SK-N-SH treated with all-trans-retinoic acid at 6 μM for 48 hours (cell line): Measurements from ENCODE around the gene ATP5F1D.

Experiments used
- ATAC-seq: fragments of 200-7000 bp; cut with Tn5 transposase; 3 replicates; pipeline ENCODE4 v1.9.1; 2020; ENCODE audit warnings: mild to moderate bottlenecking, moderate library complexity
- ARNTL ChIP-seq: fragments of 450-650 bp; formaldehyde crosslinking; IDR thresholded peaks from 2 replicates; pipeline ENCODE4 v1.5.0; 2020; ENCODE audit warnings: low read depth, mild to moderate bottlenecking, moderate library complexity, borderline replicate concordance
- BACH2 ChIP-seq: fragments of 250-450 bp; sonication (Bioruptor Pico); IDR thresholded peaks from 2 replicates; pipeline ENCODE4 v1.9.0; 2021; ENCODE audit warnings: mild to moderate bottlenecking, borderline replicate concordance
- CREB5 ChIP-seq: fragments of 250-450 bp; sonication (Bioruptor Pico); IDR thresholded peaks from 2 replicates; pipeline ENCODE4 v1.5.1; 2020; ENCODE audit warnings: low read depth, mild to moderate bottlenecking, moderate library complexity
- CSDC2 ChIP-seq: fragments of 250-450 bp; sonication (Bioruptor Pico); IDR thresholded peaks from 2 replicates; pipeline ENCODE4 v1.5.0; 2020; ENCODE audit warnings: mild to moderate bottlenecking, moderate library complexity
- CSRNP3 ChIP-seq: fragments of 250-450 bp; sonication (Bioruptor Pico); IDR thresholded peaks from 2 replicates; pipeline ENCODE4 v1.5.1; 2021; ENCODE audit warnings: mild to moderate bottlenecking, moderate library complexity
- GLIS3 ChIP-seq: fragments of 250-450 bp; sonication (Bioruptor Pico); IDR thresholded peaks from 2 replicates; pipeline ENCODE4 v1.5.0; 2020; ENCODE audit warnings: mild to moderate bottlenecking, moderate library complexity
- ISL1 ChIP-seq: fragments of 250-450 bp; sonication (Bioruptor Pico); IDR thresholded peaks from 2 replicates; pipeline ENCODE4 v2.1.2; 2022; ENCODE audit warnings: mild to moderate bottlenecking, moderate library complexity
- POU6F1 ChIP-seq: fragments of 250-450 bp; sonication (Bioruptor Pico); IDR thresholded peaks from 2 replicates; pipeline ENCODE4 v1.8.0; 2021; ENCODE audit warnings: low read depth, mild to moderate bottlenecking, moderate library complexity, borderline replicate concordance
- RARB ChIP-seq: fragments of 250-450 bp; sonication (Bioruptor Pico); IDR thresholded peaks from 2 replicates; pipeline ENCODE4 v1.8.0; 2021; ENCODE audit warnings: mild to moderate bottlenecking, moderate library complexity
- SNAI2 ChIP-seq: fragments of 250-450 bp; sonication (Bioruptor Pico); IDR thresholded peaks from 2 replicates; pipeline ENCODE4 v1.5.0; 2020; ENCODE audit warnings: mild to moderate bottlenecking, moderate library complexity
- TCF4 ChIP-seq: fragments of 250-450 bp; sonication (Bioruptor Pico); IDR thresholded peaks from 2 replicates; pipeline ENCODE4 v1.8.0; 2021; ENCODE audit warnings: mild to moderate bottlenecking, moderate library complexity, borderline replicate concordance
- TOX ChIP-seq: fragments of 250-450 bp; sonication (Bioruptor Pico); IDR thresholded peaks from 2 replicates; pipeline ENCODE4 v1.8.0; 2021; ENCODE audit warnings: mild to moderate bottlenecking, moderate library complexity, borderline replicate concordance
- TSHZ2 ChIP-seq: fragments of 250-450 bp; sonication (Bioruptor Pico); IDR thresholded peaks from 2 replicates; pipeline ENCODE4 v1.5.0; 2020; ENCODE audit warnings: mild to moderate bottlenecking, moderate library complexity
- ZFP3 ChIP-seq: fragments of 250-450 bp; sonication (Bioruptor Pico); IDR thresholded peaks from 2 replicates; pipeline ENCODE4 v1.5.0; 2020; ENCODE audit warnings: mild to moderate bottlenecking, moderate library complexity
- ZFP30 ChIP-seq: fragments of 450-650 bp; formaldehyde crosslinking; IDR thresholded peaks from 2 replicates; pipeline ENCODE4 v1.5.0; 2022; ENCODE audit warnings: mild to moderate bottlenecking, moderate library complexity
- ZNF565 ChIP-seq: fragments of 450-650 bp; formaldehyde crosslinking; conservative IDR thresholded peaks from 2 replicates; pipeline ENCODE4 v1.5.0; 2020; ENCODE audit warnings: low read depth, mild to moderate bottlenecking, moderate library complexity
- ZNF70 ChIP-seq: fragments of 450-650 bp; formaldehyde crosslinking; IDR thresholded peaks from 2 replicates; pipeline ENCODE4 v1.5.0; 2020; ENCODE audit warnings: mild to moderate bottlenecking, moderate library complexity
- ZNF8 ChIP-seq: fragments of 450-650 bp; formaldehyde crosslinking; IDR thresholded peaks from 2 replicates; pipeline ENCODE4 v1.5.0; 2020; ENCODE audit warnings: mild to moderate bottlenecking, moderate library complexity
- TF ChIP-seq, protein P1 (sequence below): fragments of 250-450 bp; sonication (Bioruptor Pico); IDR thresholded peaks from 2 replicates; pipeline ENCODE4 v1.8.0; 2020; ENCODE audit warnings: mild to moderate bottlenecking, moderate library complexity, borderline replicate concordance

The ATP5F1D gene

DNA sequence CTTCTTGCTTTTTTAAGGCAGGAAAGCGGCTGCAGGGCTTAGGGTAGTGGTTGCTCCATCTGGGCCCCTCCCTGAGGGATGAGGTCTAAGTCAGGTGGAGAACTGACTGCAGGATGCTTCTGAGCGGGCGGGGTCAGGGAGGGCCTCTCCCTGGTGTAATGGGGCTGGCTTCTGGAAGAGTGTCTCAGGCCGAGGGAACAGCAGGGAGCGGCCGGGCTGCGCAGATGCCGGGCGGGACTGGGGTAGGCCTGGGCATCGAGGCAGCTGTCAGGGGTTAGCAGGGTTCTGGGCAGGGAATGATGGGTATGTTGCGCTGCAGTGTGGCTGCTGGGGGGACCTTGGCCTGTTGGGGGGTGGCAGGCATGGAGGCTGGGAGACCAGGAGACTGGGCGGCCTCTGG, 36.5 kb downstream of the ATP5F1D start:
- TF ChIP-seq TOX (no peak), TCF4 (CRISPR knock-in tag) (no peak), ZNF70 (CRISPR knock-in tag) (no peak), ARNTL (no peak), CSDC2 (no peak), POU6F1 (no peak), RARB (CRISPR knock-in tag) (no peak), GLIS3 (no peak), BACH2 (CRISPR knock-in tag) (no peak), ZFP3 (no peak)
- no peak for ATAC-seq

- TF ChIP-seq BACH2 (CRISPR knock-in tag) (no peak), ISL1 (CRISPR knock-in tag) (no peak), ZNF8 (no peak), ZFP3 (peak; percentile 99), ZFP30 (no peak), CREB5 (no peak)
- TF ChIP-seq, all 23 proteins: peak for 1
- ATAC-seq, result no peak
Observed at GRCh38 chr19:1278713-1279660, 37.4 kb downstream of the ATP5F1D start.

- peak; percentile 64 for ATAC-seq
- TF ChIP-seq TOX (no peak), SNAI2 (CRISPR knock-in tag) (no peak), ZFP30 (no peak), GLIS3 (no peak), ZFP3 (no peak), POU6F1 (no peak), ZNF565 (CRISPR knock-in tag) (no peak), ZNF70 (CRISPR knock-in tag) (no peak), CSRNP3 (CRISPR knock-in tag) (no peak)
- TF ChIP-seq, protein P1, sequence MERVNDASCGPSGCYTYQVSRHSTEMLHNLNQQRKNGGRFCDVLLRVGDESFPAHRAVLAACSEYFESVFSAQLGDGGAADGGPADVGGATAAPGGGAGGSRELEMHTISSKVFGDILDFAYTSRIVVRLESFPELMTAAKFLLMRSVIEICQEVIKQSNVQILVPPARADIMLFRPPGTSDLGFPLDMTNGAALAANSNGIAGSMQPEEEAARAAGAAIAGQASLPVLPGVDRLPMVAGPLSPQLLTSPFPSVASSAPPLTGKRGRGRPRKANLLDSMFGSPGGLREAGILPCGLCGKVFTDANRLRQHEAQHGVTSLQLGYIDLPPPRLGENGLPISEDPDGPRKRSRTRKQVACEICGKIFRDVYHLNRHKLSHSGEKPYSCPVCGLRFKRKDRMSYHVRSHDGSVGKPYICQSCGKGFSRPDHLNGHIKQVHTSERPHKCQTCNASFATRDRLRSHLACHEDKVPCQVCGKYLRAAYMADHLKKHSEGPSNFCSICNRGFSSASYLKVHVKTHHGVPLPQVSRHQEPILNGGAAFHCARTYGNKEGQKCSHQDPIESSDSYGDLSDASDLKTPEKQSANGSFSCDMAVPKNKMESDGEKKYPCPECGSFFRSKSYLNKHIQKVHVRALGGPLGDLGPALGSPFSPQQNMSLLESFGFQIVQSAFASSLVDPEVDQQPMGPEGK (CRISPR knock-in tag), result no peak
Observed at GRCh38 chr19:1279782-1280341, 38.3 kb downstream of the ATP5F1D start.

DNA sequence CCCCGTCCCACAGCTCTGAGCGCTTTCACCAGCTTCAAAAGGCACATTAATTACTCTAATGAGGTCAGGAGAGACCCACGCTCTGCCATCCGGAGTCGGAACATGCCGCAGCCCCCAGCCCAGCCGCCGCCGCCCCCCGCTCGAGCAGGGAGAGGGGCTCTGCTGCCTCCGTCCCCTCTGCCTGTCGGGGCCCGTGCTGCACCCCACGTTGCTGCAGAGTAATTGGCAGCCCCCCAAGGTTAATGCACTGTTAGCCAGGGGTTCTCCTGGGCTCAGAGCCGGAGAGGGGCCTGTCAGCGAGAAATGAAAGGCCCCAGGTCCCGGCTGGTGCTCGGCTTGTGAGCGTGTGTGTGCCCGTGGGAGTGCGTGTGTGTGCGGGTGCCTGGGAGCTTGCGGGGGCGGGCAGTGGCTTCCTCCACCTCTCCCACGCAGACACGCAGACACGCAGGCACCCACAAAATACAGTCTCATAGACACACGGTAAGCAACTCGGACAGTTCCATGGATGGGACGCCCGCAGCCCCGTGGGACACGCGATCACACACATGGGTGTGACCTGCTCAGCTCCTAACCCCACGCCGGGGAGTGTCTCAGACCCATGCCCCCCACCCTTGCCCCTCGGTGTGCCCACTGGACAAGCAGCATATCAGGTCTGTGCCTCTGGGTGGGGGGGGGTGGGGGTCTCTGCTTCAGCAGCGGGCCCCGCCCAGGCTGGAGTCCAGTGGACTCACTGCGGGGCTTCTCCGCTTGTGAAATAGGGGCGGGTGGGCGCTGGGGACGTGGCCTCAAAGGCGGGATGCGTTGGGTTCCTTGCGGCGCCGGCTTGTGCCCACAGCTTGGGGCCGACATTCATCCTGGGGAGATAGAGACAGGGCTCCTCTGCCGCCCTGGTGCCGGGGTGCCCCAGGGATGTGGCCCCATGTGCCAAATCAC, 39.4 kb downstream of the ATP5F1D start:
- no peak for ATAC-seq
- TF ChIP-seq ARNTL (no peak), ZNF8 (no peak), TSHZ2 (CRISPR knock-in tag) (no peak), POU6F1 (no peak), GLIS3 (no peak)
